B cell (primary cell): Measurements from ENCODE around the gene SMPD3. TPM values are rescaled to one million over a fixed set of nuclear protein-coding genes. Genes with fewer than 3 reads are reported as not detected.
A peak's percentile ranks its signal among the peaks of the same experiment; 100 is the strongest.

Experiments used
- ATAC-seq: fragments of 200-7000 bp; cut with Tn5 transposase; one replicate; pipeline ENCODE4 v1.10.0; 2021; ENCODE audit warnings: low read depth, mild to moderate bottlenecking, moderate number of reproducible peaks, moderate library complexity
- CTCF ChIA-PET: fragments of 350-600 bp; sonication (Branson Sonifier 250); formaldehyde crosslinking; loops from one replicate; lab custom pipeline; 2021; ENCODE audit warnings: antibody characterized with exemption, inconsistent platforms; lab: Charles Lee
- POLR2A ChIA-PET: fragments of 350-600 bp; sonication (Branson Sonifier 250); formaldehyde crosslinking; loops from one replicate; lab custom pipeline; 2021; ENCODE audit warnings: antibody characterized with exemption; lab: Charles Lee
- DNase-seq: peaks from one replicate; pipeline ENCODE4 v3.0.0; 2013
- H2AFZ ChIP-seq: 2 replicates; pipeline ENCODE4 v1.6.1; 2012; ENCODE audit warnings: mild to moderate bottlenecking, low read depth, low read length; ENCODE audit not compliant: insufficient read depth, poor library complexity, severe bottlenecking
- H3K27ac ChIP-seq, 2 donors: 1 replicate in 1 of 2; 2 replicates in 1 of 2; pipeline ENCODE4 v1.5.1; 2012 to 2013; ENCODE audit warnings: low read length in 2 of 2, mild to moderate bottlenecking in 2 of 2, moderate library complexity in 1 of 2
- H3K27me3 ChIP-seq, 4 experiments: fragments of 200-600 bp in 1 of 4; sonication (generic) in 1 of 4; replicated peaks in 1 of 4; 1 replicate in 2 of 4; 2 replicates in 2 of 4; pipeline versions ENCODE4 v1.6.1 to v1.7.0; 2013 to 2016; ENCODE audit warnings: low read length in 3 of 4, mild to moderate bottlenecking in 2 of 4, mixed read lengths in 1 of 4, moderate library complexity in 1 of 4; ENCODE audit not compliant: insufficient read depth in 4 of 4, control insufficient read depth in 3 of 4; ENCODE audit errors: control extremely low read depth in 1 of 4
- H3K36me3 ChIP-seq, 2 experiments: replicated peaks in 1 of 2; 1 replicate in 1 of 2; 2 replicates in 1 of 2; pipeline versions ENCODE4 v1.6.1 to v1.7.1; 2013; ENCODE audit warnings: low read length in 1 of 2; ENCODE audit not compliant: insufficient read depth in 2 of 2, control insufficient read depth in 1 of 2; ENCODE audit errors: control extremely low read depth in 1 of 2, extremely low read depth in 1 of 2
- H3K4me1 ChIP-seq, 2 donors: fragments of 200-600 bp in 1 of 2; sonication (generic) in 1 of 2; 1 replicate in 1 of 2; 2 replicates in 1 of 2; pipeline versions ENCODE4 v1.5.1 to v1.6.1; 2013 to 2017; ENCODE audit warnings: low read length in 2 of 2; ENCODE audit not compliant: control insufficient read depth in 2 of 2, insufficient read depth in 2 of 2
- H3K4me2 ChIP-seq: replicated peaks from 2 replicates; pipeline ENCODE3; 2012; ENCODE audit warnings: mild to moderate bottlenecking, low read depth, low read length; ENCODE audit not compliant: poor library complexity, severe bottlenecking
- H3K4me3 ChIP-seq, 5 experiments: fragments of 200-600 bp in 1 of 5; sonication (generic) in 1 of 5; 1 replicate in 3 of 5; 2 replicates in 2 of 5; pipeline versions ENCODE4 v1.5.1 to v1.7.0; 2011 to 2016; ENCODE audit warnings: low read length in 4 of 5, mild to moderate bottlenecking in 4 of 5, low read depth in 2 of 5, control low read depth in 1 of 5, moderate library complexity in 1 of 5; ENCODE audit not compliant: insufficient read depth in 1 of 5; ENCODE audit errors: control extremely low read depth in 1 of 5, extremely low read depth in 1 of 5
- H3K79me2 ChIP-seq: fragments of 200-600 bp; sonication (generic); one replicate; pipeline ENCODE4 v1.6.0; 2016; ENCODE audit warnings: low read length; ENCODE audit not compliant: control insufficient read depth, insufficient read depth
- H3K9ac ChIP-seq: fragments of 200-600 bp; sonication (generic); 2 replicates; pipeline ENCODE4 v1.6.1; 2017; ENCODE audit warnings: mild to moderate bottlenecking, low read length, moderate library complexity
- H3K9me3 ChIP-seq, 3 donors: one replicate each; pipeline versions ENCODE4 v1.6.1 to v1.7.1; 2013; ENCODE audit warnings: low read length in 2 of 3; ENCODE audit not compliant: control insufficient read depth in 2 of 3, insufficient read depth in 1 of 3; ENCODE audit errors: control extremely low read depth in 1 of 3
- H4K20me1 ChIP-seq: 2 replicates; pipeline ENCODE4 v1.6.0; 2012; ENCODE audit warnings: mild to moderate bottlenecking, low read length; ENCODE audit not compliant: insufficient read depth, control insufficient read depth, poor library complexity, severe bottlenecking
- H3K27ac Mint-ChIP-seq: one replicate; pipeline ENCODE4 v1.8.0; 2021; ENCODE audit warnings: mixed read lengths
- H3K27me3 Mint-ChIP-seq: one replicate; pipeline ENCODE4 v1.8.0; 2021; ENCODE audit warnings: mixed read lengths
- H3K4me1 Mint-ChIP-seq: one replicate; pipeline ENCODE4 v1.8.0; 2021; ENCODE audit warnings: mixed read lengths
- H3K4me3 Mint-ChIP-seq: one replicate; pipeline ENCODE4 v1.8.0; 2021; ENCODE audit warnings: mixed read lengths
- H3K9me3 Mint-ChIP-seq: one replicate; pipeline ENCODE4 v1.8.0; 2022; ENCODE audit warnings: mixed read lengths; ENCODE audit not compliant: insufficient read depth
- CTCF ChIP-seq: fragments of 200-600 bp; IDR thresholded peaks from one replicate; pipeline ENCODE4 v1.8.0; 2022; ENCODE audit warnings: antibody characterized with exemption, mild to moderate bottlenecking
- EZH2 ChIP-seq: IDR thresholded peaks from 2 replicates; pipeline ENCODE4 v1.6.1; 2012; ENCODE audit warnings: borderline replicate concordance, low read depth, mild to moderate bottlenecking, moderate library complexity, low read length; ENCODE audit not compliant: insufficient read depth, poor library complexity, severe bottlenecking
- WGBS: methylation state at CpG from one replicate; pipeline ENCODE4 v1.1.5; 2013; ENCODE audit warnings: missing lambda C conversion rate; ENCODE audit not compliant: insufficient coverage; 5-methylcytosine and 5-hydroxymethylcytosine counted together
- intact Hi-C: fragments of 100-400 bp; cut with micrococcal nuclease; formaldehyde crosslinking; loops from one replicate; pipeline ENCODE4 v1.10.0; 2022
- polyA plus RNA-seq: library from polyadenylated mRNA; depleted of rRNA; stranded (reverse); fragments of >200 nt; gene quantifications from 2 replicates; pipeline ENCODE4 v1.2.3, GENCODE V29; 2012
- total RNA-seq, 2 donors: library from RNA; stranded (reverse); fragments of 120-200 nt in 1 of 2; gene quantifications; 1 replicate in 1 of 2; 2 replicates in 1 of 2; pipeline versions ENCODE4 v1.2.3 to v1.2.4, GENCODE V29; 2013 to 2022

The SMPD3 gene
- total and polyA plus RNA-seq, 2 donors (not counting 1 experiment from before 2014, with no cell fraction given) = 1.2 to 2.8 TPM

- H3K9ac ChIP-seq = no peak overlapping the region
- H3K4me1 Mint-ChIP-seq = peaks cover 18% of the 10 kb centered on the region
These were observed 91.4 kb downstream of the SMPD3 start for GRCh38 chr16:68356919-68357286.

More at GRCh38 chr16:68356919-68357286, 91.4 kb downstream of the SMPD3 start:
- Mint-ChIP-seq H3K27me3 (no peaks in the 10 kb centered on the region), H3K27ac (no peak overlapping the region), H3K4me3 (no peak overlapping the region), H3K9me3 (no peaks in the 10 kb centered on the region)
- DNase-seq (no peak), ATAC-seq (no peak)
- Histone ChIP-seq H3K36me3 (peaks cover 0 to 53% of the 10 kb centered on the region in 2 experiments), H3K27ac (no peak overlapping the region), H3K79me2 (no peaks in the 10 kb centered on the region), H4K20me1 (peaks cover 8% of the 10 kb centered on the region), H3K4me3 (no peak overlapping the region), H3K4me1 (peaks cover 15 to 18% of the 10 kb centered on the region in 2 donors), H3K4me2 (peak overlapping the region; percentile 62), H3K9me3 (peaks cover 0 to 3% (median 0%) of the 10 kb centered on the region in 3 donors), H3K27me3 (no peaks in the 10 kb centered on the region), H2AFZ (no peak overlapping the region)
- TF ChIP-seq EZH2 (no peak), CTCF (no peak)
- intact Hi-C loops = no loop called here
- ChIA-PET POLR2A (no interaction called here), CTCF (no interaction called here)
- WGBS = 73% methylated on average over 5 of the region's 5 CpGs
